ENCODE measurements around the gene A1BG. TPM values are rescaled to one million over a fixed set of nuclear protein-coding genes. Genes with fewer than 3 reads are reported as not detected.
A peak's percentile ranks its signal among the peaks of the same experiment; 100 is the strongest.

Gene A1BG
- total and polyA plus RNA-seq, 4 donors, result 521 to 2,157 (median 1,029) TPM

GRCh38 chr19:58307736-58308135, 45.6 kb downstream of the A1BG start:
- Histone ChIP-seq H3K4me3 (ENCODE audit: low read depth in 1 of 3, low read length in 3 of 3) (no peak overlapping the region), H3K4me1 (ENCODE audit: control insufficient read depth in 4 of 4, insufficient read depth in 4 of 4, low read length in 3 of 4) (peaks cover 4 to 16% (median 15%) of the 10 kb centered on the region in 4 donors), H3K36me3 (ENCODE audit: control insufficient read depth in 4 of 4, insufficient read depth in 3 of 4, low read depth in 1 of 4, low read length in 3 of 4) (peaks cover 10 to 41% (median 25%) of the 10 kb centered on the region in 4 donors), H3K9me3 (ENCODE audit: control insufficient read depth in 4 of 4, low read length in 3 of 4) (peaks cover 0 to 2% (median under 1%) of the 10 kb centered on the region in 4 donors), H3K27me3 (ENCODE audit: control insufficient read depth in 4 of 4, insufficient read depth in 4 of 4, low read length in 3 of 4) (no peaks in the 10 kb centered on the region), H3K9ac (ENCODE audit: low read depth in 1 of 2, low read length in 2 of 2) (no peak overlapping the region), H3K27ac (ENCODE audit: low read depth in 1 of 2, low read length in 2 of 2) (no peak overlapping the region)
- 94% methylated on average over 4 of the region's 4 CpGs for WGBS
- TF ChIP-seq TAF1 (conservative IDR thresholded peaks at IDR 0.05) (no peak), ZBTB33 (IDR thresholded peaks at IDR 0.05) (no peak), GABPA (IDR thresholded peaks at IDR 0.05 in 1 of 2, conservative IDR thresholded peaks at IDR 0.05 in 1 of 2) (no peak), JUND (IDR thresholded peaks at IDR 0.05) (no peak), ATF3 (IDR thresholded peaks at IDR 0.05) (no peak)
- no peak for DNase-seq (ENCODE audit: low spot score)

- TF ChIP-seq HNF4G (IDR thresholded peaks at IDR 0.05) (no peak), ATF3 (IDR thresholded peaks at IDR 0.05) (no peak), MAX (IDR thresholded peaks at IDR 0.05) (no peak), EGR1 (IDR thresholded peaks at IDR 0.05; ENCODE audit: low read depth in 2 of 2) (no peak), REST (IDR thresholded peaks at IDR 0.05) (no peak), ZBTB33 (IDR thresholded peaks at IDR 0.05) (no peak), HNF4A (conservative IDR thresholded peaks at IDR 0.05) (no peak), NR2F2 (IDR thresholded peaks at IDR 0.05) (no peak), FOXA2 (IDR thresholded peaks at IDR 0.05) (no peak), FOXA1 (IDR thresholded peaks at IDR 0.05) (no peak), RAD21 (IDR thresholded peaks at IDR 0.05) (no peak), TAF1 (conservative IDR thresholded peaks at IDR 0.05) (no peak), GABPA (IDR thresholded peaks at IDR 0.05 in 1 of 2, conservative IDR thresholded peaks at IDR 0.05 in 1 of 2) (no peak), CTCF (IDR thresholded peaks at IDR 0.05; ENCODE audit: low read depth, low read length, missing input control) (no peak), JUND (IDR thresholded peaks at IDR 0.05) (no peak), YY1 (IDR thresholded peaks at IDR 0.05) (no peak), SP1 (IDR thresholded peaks at IDR 0.05) (no peak), RXRA (IDR thresholded peaks at IDR 0.05) (no peak)
- Histone ChIP-seq H3K4me1 (ENCODE audit: control insufficient read depth in 4 of 4, insufficient read depth in 4 of 4, low read length in 3 of 4) (peaks cover 4 to 16% (median 15%) of the 10 kb centered on the region in 4 donors), H3K9ac (ENCODE audit: low read depth in 1 of 2, low read length in 2 of 2) (peak overlapping the region; percentile 57 to 88), H3K27ac (ENCODE audit: low read depth in 1 of 2, low read length in 2 of 2) (peak overlapping the region in 1 of 2 donors; percentile 82), H3K9me3 (ENCODE audit: control insufficient read depth in 4 of 4, low read length in 3 of 4) (peaks cover 2 to 7% (median 5%) of the 10 kb centered on the region in 4 donors), H3K36me3 (ENCODE audit: control insufficient read depth in 4 of 4, insufficient read depth in 3 of 4, low read depth in 1 of 4, low read length in 3 of 4) (peaks cover 3 to 27% (median 18%) of the 10 kb centered on the region in 4 donors), H3K4me3 (ENCODE audit: low read depth in 1 of 3, low read length in 3 of 3) (peak overlapping the region; percentile 78 to 99 (median 99)), H3K27me3 (ENCODE audit: control insufficient read depth in 4 of 4, insufficient read depth in 4 of 4, low read length in 3 of 4) (no peaks in the 10 kb centered on the region)
- DNase-seq (ENCODE audit: low spot score), result no peak
- 23% methylated on average over 12 of the region's 12 CpGs for WGBS
Measured at GRCh38 chr19:58305932-58306323, 47.4 kb downstream of the A1BG start.

Data from liver (tissue), 9 donors.